Astrocyte (in vitro differentiated cells and primary cell): ENCODE data around the gene MRPS2.

ENCODE experiments used
- EZH2 ChIP-seq: IDR thresholded peaks from 2 replicates; pipeline ENCODE4 v1.6.1; 2012; ENCODE audit warnings: mild to moderate bottlenecking, low read length, inconsistent platforms; ENCODE audit not compliant: insufficient read depth
- TF ChIP-seq, protein P1 (sequence below): IDR thresholded peaks from 2 replicates; pipeline ENCODE4 v1.5.1; 2011; ENCODE audit warnings: low read depth, mild to moderate bottlenecking, inconsistent platforms, low read length, moderate library complexity; ENCODE audit not compliant: insufficient read depth

DNA sequence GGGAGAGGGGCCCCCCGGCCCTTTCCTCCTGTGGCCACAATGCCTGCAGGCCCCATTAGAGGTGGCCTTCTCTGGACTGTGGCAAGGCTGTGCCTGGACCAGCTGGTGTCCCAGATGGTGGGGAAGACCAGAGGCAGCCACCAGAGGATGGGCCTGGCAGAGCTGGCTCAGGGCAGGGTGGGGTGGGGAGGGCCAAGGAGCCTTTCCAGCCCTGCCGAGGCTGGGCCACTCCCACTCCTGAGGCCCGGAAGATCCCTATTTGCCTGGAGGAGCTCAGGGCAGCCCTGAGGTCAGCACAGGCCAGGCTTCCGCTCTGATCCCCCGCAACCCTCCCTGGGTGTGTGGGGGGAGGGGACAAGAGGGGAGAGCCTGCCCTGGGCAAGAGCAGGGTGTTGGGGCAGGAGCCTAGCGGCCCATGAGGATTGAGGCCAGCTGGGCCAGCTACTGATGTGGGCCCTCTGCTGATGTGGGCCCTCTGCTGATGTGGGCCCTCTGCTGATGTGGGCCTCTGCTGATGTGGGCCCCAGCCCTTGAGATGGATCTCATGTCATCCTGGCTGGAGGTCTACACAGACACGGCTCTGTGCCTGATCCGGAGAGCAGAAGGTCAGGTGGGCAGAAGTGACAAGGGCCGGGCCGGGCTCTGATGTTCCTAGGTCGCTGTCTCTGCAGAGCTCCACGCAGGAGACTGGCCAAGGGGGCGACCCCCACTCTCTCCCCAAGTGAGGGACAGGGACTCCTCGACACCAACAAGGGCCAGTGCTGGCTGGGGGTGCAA is 6.0 kb downstream of the MRPS2 start:
- TF ChIP-seq, protein P1, sequence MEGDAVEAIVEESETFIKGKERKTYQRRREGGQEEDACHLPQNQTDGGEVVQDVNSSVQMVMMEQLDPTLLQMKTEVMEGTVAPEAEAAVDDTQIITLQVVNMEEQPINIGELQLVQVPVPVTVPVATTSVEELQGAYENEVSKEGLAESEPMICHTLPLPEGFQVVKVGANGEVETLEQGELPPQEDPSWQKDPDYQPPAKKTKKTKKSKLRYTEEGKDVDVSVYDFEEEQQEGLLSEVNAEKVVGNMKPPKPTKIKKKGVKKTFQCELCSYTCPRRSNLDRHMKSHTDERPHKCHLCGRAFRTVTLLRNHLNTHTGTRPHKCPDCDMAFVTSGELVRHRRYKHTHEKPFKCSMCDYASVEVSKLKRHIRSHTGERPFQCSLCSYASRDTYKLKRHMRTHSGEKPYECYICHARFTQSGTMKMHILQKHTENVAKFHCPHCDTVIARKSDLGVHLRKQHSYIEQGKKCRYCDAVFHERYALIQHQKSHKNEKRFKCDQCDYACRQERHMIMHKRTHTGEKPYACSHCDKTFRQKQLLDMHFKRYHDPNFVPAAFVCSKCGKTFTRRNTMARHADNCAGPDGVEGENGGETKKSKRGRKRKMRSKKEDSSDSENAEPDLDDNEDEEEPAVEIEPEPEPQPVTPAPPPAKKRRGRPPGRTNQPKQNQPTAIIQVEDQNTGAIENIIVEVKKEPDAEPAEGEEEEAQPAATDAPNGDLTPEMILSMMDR: no peak
- no peak for TF ChIP-seq EZH2
